GM12872 (cell line): ENCODE results near the gene LITAF.

ENCODE experiments used
- CTCF ChIP-seq: IDR thresholded peaks from 3 replicates; pipeline ENCODE4 v1.5.1; 2011; ENCODE audit warnings: low read depth, mild to moderate bottlenecking, low read length, moderate library complexity; ENCODE audit not compliant: insufficient read depth

Gene LITAF

GRCh38 chr16:11586856-11587642 lies at the start of gene LITAF:
LITAF (minus strand) TSS chr16:11586919; CDS start chr16:11556730, 30,189 bp downstream.
- TF ChIP-seq CTCF = no peak

GRCh38 chr16:11636172-11636721 lies 49.5 kb upstream of the LITAF start:
- TF ChIP-seq CTCF = no peak

- TF ChIP-seq CTCF = no peak
These were observed 49.0 kb upstream of the LITAF start for GRCh38 chr16:11635679-11636171.

DNA sequence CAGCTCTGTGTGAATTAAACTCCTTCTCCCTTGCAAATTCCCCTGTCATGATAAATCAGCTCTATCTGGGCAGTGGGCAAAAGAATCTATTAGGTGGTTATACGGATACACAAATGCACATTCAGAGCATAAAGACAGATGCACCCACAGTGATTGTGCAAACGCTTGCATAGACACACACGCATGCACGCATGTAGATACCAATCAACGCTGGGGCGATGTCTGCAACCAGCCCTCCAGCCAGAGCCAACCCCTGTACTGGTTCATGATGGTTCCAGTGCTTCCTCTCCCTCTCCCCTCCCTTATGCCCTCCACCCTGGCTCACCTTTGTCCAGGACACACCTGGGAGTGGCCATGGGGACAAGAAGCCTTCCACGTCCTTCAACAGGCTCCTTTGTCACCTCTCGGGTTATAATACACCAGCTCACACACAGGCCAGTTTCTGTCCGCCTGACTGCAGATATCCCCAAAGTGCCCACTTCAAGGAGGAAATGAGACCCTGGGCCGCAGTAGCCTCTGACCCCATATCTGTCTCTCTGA lies 48.5 kb upstream of the LITAF start:
- TF ChIP-seq CTCF = no peak

- no peak for TF ChIP-seq CTCF
These were observed 47.6 kb upstream of the LITAF start for GRCh38 chr16:11634312-11634711.

DNA sequence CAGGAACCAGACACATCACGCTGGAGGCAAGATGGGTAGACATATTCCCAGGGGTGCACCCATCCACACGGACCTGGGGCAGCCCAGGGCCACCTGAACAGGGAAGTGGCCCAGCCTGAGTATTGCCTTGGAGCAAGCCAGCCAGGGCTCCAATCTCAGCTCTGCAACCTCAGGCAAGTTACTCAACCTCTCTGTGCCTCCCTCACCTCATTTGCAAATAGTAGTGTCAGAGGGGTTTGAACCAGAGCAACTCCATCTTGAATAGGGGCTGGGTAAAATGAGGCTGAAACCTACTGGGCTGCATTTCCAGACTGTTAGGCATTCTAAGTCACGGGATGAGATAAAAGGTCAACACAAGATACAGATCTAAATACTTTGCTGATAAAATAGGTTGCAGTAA lies 46.4 kb upstream of the LITAF start:
- TF ChIP-seq CTCF = no peak

- no peak for TF ChIP-seq CTCF
These were observed 45.8 kb upstream of the LITAF start for GRCh38 chr16:11632455-11632939.
